ENCODE measurements around the gene TUBA3E. TPM values are rescaled to one million over a fixed set of nuclear protein-coding genes. Genes with fewer than 3 reads are reported as not detected.
A peak's percentile ranks its signal among the peaks of the same experiment; 100 is the strongest.
"Not testable (repeated sequence)": the region's sequence is repeated elsewhere in the genome, so short reads cannot be mapped to it uniquely, and the experiment has no call there.

Gene TUBA3E
- total RNA-seq, 4 donors from 2014 or later: 12.8 TPM; not detected in 3

- Histone ChIP-seq H3K4me3 (no peak overlapping the region), H3K27me3 (no peaks in the 10 kb centered on the region), H3K27ac (no peak overlapping the region), H3K4me1 (no peaks in the 10 kb centered on the region), H3K36me3 (no peaks in the 10 kb centered on the region), H3K9me3 (no peaks in the 10 kb centered on the region)
- TF ChIP-seq POLR2A (IDR thresholded peaks at IDR 0.05): no peak
- no peak for TF ChIP-seq CTCF (IDR thresholded peaks at IDR 0.05)
- intact Hi-C loops (cut with DNase I; ENCODE audit: low total_unique reads): no loop called here
- DNase-seq: no peak
Measured at GRCh38 chr2:130150181-130151144, 47.8 kb downstream of the TUBA3E start.

GRCh38 chr2:130148515-130148914 is 49.7 kb downstream of the TUBA3E start:
- H3K36me3 ChIP-seq; intact Hi-C loops (cut with DNase I; ENCODE audit: low total_unique reads); H3K4me1 ChIP-seq; H3K9me3 ChIP-seq; H3K4me3 ChIP-seq; H3K27ac ChIP-seq; DNase-seq; H3K27me3 ChIP-seq: not testable (repeated sequence)

- H3K4me1 ChIP-seq; H3K27me3 ChIP-seq; H3K9me3 ChIP-seq; H3K36me3 ChIP-seq; intact Hi-C loops (cut with DNase I; ENCODE audit: low total_unique reads): not testable (repeated sequence)
- peak within 1 kb of the TSS; percentile 9 to 38 for H3K4me3 ChIP-seq
- H3K27ac ChIP-seq: peak within 1 kb of the TSS in 1 of 2 donors; percentile 61
- DNase-seq: peak; percentile 50 to 72
Measured at GRCh38 chr2:130145006-130145414, 53.2 kb downstream of the TUBA3E start, which contains the start of gene CCDC74B. Gene CCDC74B (minus strand): TSS chr2:130145112. CDS start chr2:130144996, 116 bp downstream.

- peak in 1 of 2 donors; percentile 14 for DNase-seq
- intact Hi-C loops (cut with DNase I; ENCODE audit: low total_unique reads); H3K36me3 ChIP-seq; H3K27me3 ChIP-seq; H3K27ac ChIP-seq; H3K9me3 ChIP-seq; H3K4me1 ChIP-seq: not testable (repeated sequence)
- peak overlapping the region in 1 of 2 donors; percentile 38 for H3K4me3 ChIP-seq
Measured at GRCh38 chr2:130143266-130144039, 54.8 kb downstream of the TUBA3E start.

- H3K27ac ChIP-seq; H3K36me3 ChIP-seq; DNase-seq; H3K9me3 ChIP-seq; H3K4me1 ChIP-seq; intact Hi-C loops (cut with DNase I; ENCODE audit: low total_unique reads); H3K27me3 ChIP-seq; H3K4me3 ChIP-seq: not testable (repeated sequence)
Measured at GRCh38 chr2:130142396-130143265, 55.6 kb downstream of the TUBA3E start.

Other genes starting within 250 kb of the TUBA3E start
- gene RAB6C, start 218.8 kb downstream of the TUBA3E start, total RNA-seq: under 1 TPM in 2 of 4 donors, not detected in 2; 0.21 to 0.41 TPM
- gene POTEF, start 69.2 kb downstream of the TUBA3E start, total RNA-seq: under 1 TPM in 2 of 4 donors, not detected in 2; under 0.01 to 0.76 TPM
- 10 to 100 TPM in 2 of 4 donors, 1 to 10 TPM in 2; 4.6 to 34.7 (median 9.8) TPM for gene CCDC74B, start 53.3 kb downstream of the TUBA3E start, total RNA-seq
- gene SMPD4, start 16.8 kb downstream of the TUBA3E start, total RNA-seq: 10 to 100 TPM; 15.0 to 74.9 (median 35.4) TPM
- 100 to 1,000 TPM in 3 of 4 donors, 10 to 100 TPM in 1; 67.3 to 790 (median 231) TPM for gene MZT2B, start 16.2 kb downstream of the TUBA3E start, total RNA-seq
- 10 to 100 TPM; 25.1 to 51.8 (median 43.3) TPM for gene IMP4, start 144.5 kb upstream of the TUBA3E start, total RNA-seq
- 10 to 100 TPM; 29.6 to 65.6 (median 46.3) TPM for gene PTPN18, start 157.6 kb upstream of the TUBA3E start, total RNA-seq

Measured in uterus (tissue), 4 donors.